Measurements from ENCODE around the gene MGLL. TPM values are rescaled to one million over a fixed set of nuclear protein-coding genes. Genes with fewer than 3 reads are reported as not detected.

MGLL gene
- polyA plus RNA-seq, 5 donors: 6.8 to 20.8 (median 14.7) TPM

Other genes with a start within 250 kb of the MGLL start
- 10 to 100 TPM; 26.3 to 37.6 (median 29.1) TPM for gene TPRA1, start 231.8 kb downstream of the MGLL start, polyA plus RNA-seq (ENCODE audit: insufficient read depth in 1 of 5, insufficient read length in 5 of 5, low replicate concordance in 1 of 5)
- gene MCM2, start 224.1 kb downstream of the MGLL start, polyA plus RNA-seq (ENCODE audit: insufficient read depth in 1 of 5, insufficient read length in 5 of 5, low replicate concordance in 1 of 5): 10 to 100 TPM; 36.2 to 50.0 (median 42.1) TPM
- gene PODXL2, start 193.3 kb downstream of the MGLL start, polyA plus RNA-seq (ENCODE audit: insufficient read depth in 1 of 5, insufficient read length in 5 of 5, low replicate concordance in 1 of 5): 10 to 100 TPM; 11.6 to 21.1 (median 14.1) TPM
- gene ABTB1, start 149.6 kb downstream of the MGLL start, polyA plus RNA-seq (ENCODE audit: insufficient read depth in 1 of 5, insufficient read length in 5 of 5, low replicate concordance in 1 of 5): 10 to 100 TPM; 21.4 to 30.2 (median 22.4) TPM
- 1 to 10 TPM; 1.2 to 2.1 (median 1.4) TPM for gene KBTBD12, start 92.7 kb upstream of the MGLL start, polyA plus RNA-seq (ENCODE audit: insufficient read depth in 1 of 5, insufficient read length in 5 of 5, low replicate concordance in 1 of 5)
- 100 to 1,000 TPM; 146 to 187 (median 164) TPM for gene SEC61A1, start 229.9 kb upstream of the MGLL start, polyA plus RNA-seq (ENCODE audit: insufficient read depth in 1 of 5, insufficient read length in 5 of 5, low replicate concordance in 1 of 5)